ENCODE results near the gene PHF2.

The PHF2 gene

GRCh38 chr9:93576258-93577077 lies at the start of gene PHF2:
Gene PHF2 (plus strand): TSS chr9:93576584. CDS start chr9:93576774, 190 bp downstream.
- in situ Hi-C loops (cut with HindIII; ENCODE audit: low sequenced_read_pairs) = no loop called here

GRCh38 chr9:93531374-93531773 lies 45.0 kb upstream of the PHF2 start:
- in situ Hi-C loops (cut with HindIII; ENCODE audit: low sequenced_read_pairs) = no loop called here

- in situ Hi-C loops (cut with HindIII; ENCODE audit: low sequenced_read_pairs) = no loop called here
Observed at GRCh38 chr9:93532141-93532540, 44.2 kb upstream of the PHF2 start.

GRCh38 chr9:93533863-93534262 lies 42.5 kb upstream of the PHF2 start:
- in situ Hi-C loops (cut with HindIII; ENCODE audit: low sequenced_read_pairs) = no loop called here

- in situ Hi-C loops (cut with HindIII; ENCODE audit: low sequenced_read_pairs) = no loop called here
Observed at GRCh38 chr9:93536167-93536566, 40.2 kb upstream of the PHF2 start.

- in situ Hi-C loops (cut with HindIII; ENCODE audit: low sequenced_read_pairs) = no loop called here
Observed at GRCh38 chr9:93536874-93537273, 39.5 kb upstream of the PHF2 start.

GRCh38 chr9:93540305-93540704 lies 36.1 kb upstream of the PHF2 start:
- in situ Hi-C loops (cut with HindIII; ENCODE audit: low sequenced_read_pairs) = no loop called here

- in situ Hi-C loops (cut with HindIII; ENCODE audit: low sequenced_read_pairs) = no loop called here
Observed at GRCh38 chr9:93541005-93541404, 35.4 kb upstream of the PHF2 start.

GRCh38 chr9:93541581-93542349 lies 34.6 kb upstream of the PHF2 start:
- in situ Hi-C loops (cut with HindIII; ENCODE audit: low sequenced_read_pairs) = no loop called here

- in situ Hi-C loops (cut with HindIII; ENCODE audit: low sequenced_read_pairs) = no loop called here
Observed at GRCh38 chr9:93543117-93543516, 33.3 kb upstream of the PHF2 start.

- in situ Hi-C loops (cut with HindIII; ENCODE audit: low sequenced_read_pairs) = no loop called here
Observed at GRCh38 chr9:93546356-93546755, 30.0 kb upstream of the PHF2 start.

- in situ Hi-C loops (cut with HindIII; ENCODE audit: low sequenced_read_pairs) = no loop called here
Observed at GRCh38 chr9:93549611-93550010, 26.8 kb upstream of the PHF2 start.

- in situ Hi-C loops (cut with HindIII; ENCODE audit: low sequenced_read_pairs) = no loop called here
Observed at GRCh38 chr9:93552923-93553322, 23.5 kb upstream of the PHF2 start.

GRCh38 chr9:93555370-93555769 lies 21.0 kb upstream of the PHF2 start:
- in situ Hi-C loops (cut with HindIII; ENCODE audit: low sequenced_read_pairs) = no loop called here

- in situ Hi-C loops (cut with HindIII; ENCODE audit: low sequenced_read_pairs) = no loop called here
Observed at GRCh38 chr9:93557366-93558137, 18.8 kb upstream of the PHF2 start.

GRCh38 chr9:93558503-93558902 lies 17.9 kb upstream of the PHF2 start:
- in situ Hi-C loops (cut with HindIII; ENCODE audit: low sequenced_read_pairs) = no loop called here

GRCh38 chr9:93560991-93561390 lies 15.4 kb upstream of the PHF2 start:
- in situ Hi-C loops (cut with HindIII; ENCODE audit: low sequenced_read_pairs) = loop anchor here (10.0 kb wide), 1 partner anchor 46 kb away; no protein-coding TSS in a partner anchor

- in situ Hi-C loops (cut with HindIII; ENCODE audit: low sequenced_read_pairs) = loop anchor here (10.0 kb wide), 1 partner anchor 47 kb away; no protein-coding TSS in a partner anchor
Observed at GRCh38 chr9:93562157-93562556, 14.2 kb upstream of the PHF2 start.

GRCh38 chr9:93565089-93565488 lies 11.3 kb upstream of the PHF2 start:
- in situ Hi-C loops (cut with HindIII; ENCODE audit: low sequenced_read_pairs) = loop anchor here (10.0 kb wide), 1 partner anchor 50 kb away; no protein-coding TSS in a partner anchor

GRCh38 chr9:93566408-93567270 lies 9.7 kb upstream of the PHF2 start:
- in situ Hi-C loops (cut with HindIII; ENCODE audit: low sequenced_read_pairs) = loop anchor here (10.0 kb wide), 1 partner anchor 52 kb away; no protein-coding TSS in a partner anchor

Measured in endothelial cell of hepatic sinusoid (primary cell).